Right ventricle myocardium inferior (tissue), 1 donor: ENCODE measurements around the gene LAMA4. TPM values are rescaled to one million over a fixed set of nuclear protein-coding genes. Genes with fewer than 3 reads are reported as not detected.

Experiments
- ATAC-seq: fragments of 200-7000 bp; cut with Tn5 transposase; one replicate; pipeline ENCODE4 v1.9.1; 2020; ENCODE audit warnings: mild to moderate bottlenecking, moderate library complexity
- DNase-seq: peaks from one replicate; pipeline ENCODE4 v3.0.0; 2021; ENCODE audit errors: missing footprints
- intact Hi-C: fragments of 100-400 bp; cut with DNase I; formaldehyde crosslinking; loops from one replicate; pipeline ENCODE4 v1.11.0; 2022
- total RNA-seq: library from RNA; stranded (reverse); fragmentation: NEBNext Ultra II Directional; extraction: Animal tissue kit (Norgen Biotek cat#: 25700); gene quantifications from one replicate; pipeline ENCODE4 v1.2.1, GENCODE V29; 2021
- donor health status: DM: no; HTN: yes; CAD: no; lungs with severe emphysema.

Gene LAMA4
- total RNA-seq, 1 donor from 2014 or later: 83.0 TPM

DNA sequence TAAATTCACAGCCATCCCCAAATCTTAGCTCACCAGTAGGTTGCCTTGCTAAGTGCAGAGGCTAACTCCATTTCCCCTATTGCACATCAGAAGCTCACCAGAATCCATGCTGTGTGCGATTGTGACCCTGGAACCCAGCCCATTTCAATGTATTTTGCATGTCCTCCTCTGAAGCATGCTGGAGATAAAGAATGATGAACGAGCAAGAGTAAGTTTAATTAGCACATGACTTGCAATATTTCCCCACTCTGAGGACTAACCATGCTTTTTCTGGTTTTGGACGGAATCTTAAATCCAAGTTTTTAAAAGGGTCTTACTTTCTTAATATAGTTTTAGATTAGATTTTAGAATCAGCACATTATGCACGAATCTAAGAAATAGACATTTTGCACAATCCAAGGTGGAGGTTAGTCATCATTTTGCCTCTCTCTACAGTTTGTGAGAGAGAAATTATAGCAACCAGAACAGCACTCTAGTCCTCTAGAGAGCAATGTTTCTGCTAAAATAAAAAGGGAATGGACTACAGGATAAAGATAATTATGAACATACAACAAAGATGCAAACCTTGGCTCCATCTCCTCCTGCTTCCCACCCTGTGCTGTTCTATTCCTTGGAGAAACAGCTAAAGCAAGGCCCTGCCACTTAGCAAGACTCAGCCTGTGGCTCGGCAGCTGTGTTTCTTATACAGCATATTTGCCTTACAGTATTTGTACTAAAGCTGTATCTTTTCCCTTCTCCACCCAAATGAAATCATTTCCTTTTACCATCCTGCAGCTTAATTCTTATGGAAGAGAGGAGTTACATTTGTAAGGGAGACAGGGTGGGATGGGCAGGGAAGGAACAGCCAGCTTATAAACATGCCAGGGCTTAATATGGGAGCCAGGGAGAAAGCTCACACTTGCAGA lies 24.9 kb upstream of the LAMA4 start:
- DNase-seq (no peak), ATAC-seq (no peak)
- intact Hi-C loops: no loop called here

DNA sequence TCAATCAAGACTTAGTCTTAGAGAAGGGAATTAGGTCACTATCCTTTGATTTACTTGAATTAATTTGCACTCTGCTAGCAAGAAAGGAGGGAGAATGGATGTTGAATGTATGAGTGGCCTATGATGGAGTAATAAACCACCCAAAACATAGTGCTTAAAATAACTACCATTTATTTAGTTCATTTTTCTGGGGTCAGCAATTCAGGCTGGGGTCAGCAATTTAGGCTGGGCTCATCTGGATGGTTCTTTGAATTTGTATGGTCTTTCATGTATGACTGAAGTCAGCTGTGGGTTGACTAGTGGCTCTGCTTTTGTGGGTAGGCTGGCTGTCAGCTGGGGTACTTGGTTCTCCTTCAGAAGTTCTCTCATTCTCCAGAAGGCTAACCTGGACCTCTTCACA lies 21.0 kb upstream of the LAMA4 start:
- DNase-seq (no peak), ATAC-seq (no peak)
- intact Hi-C loops: no loop called here

DNA sequence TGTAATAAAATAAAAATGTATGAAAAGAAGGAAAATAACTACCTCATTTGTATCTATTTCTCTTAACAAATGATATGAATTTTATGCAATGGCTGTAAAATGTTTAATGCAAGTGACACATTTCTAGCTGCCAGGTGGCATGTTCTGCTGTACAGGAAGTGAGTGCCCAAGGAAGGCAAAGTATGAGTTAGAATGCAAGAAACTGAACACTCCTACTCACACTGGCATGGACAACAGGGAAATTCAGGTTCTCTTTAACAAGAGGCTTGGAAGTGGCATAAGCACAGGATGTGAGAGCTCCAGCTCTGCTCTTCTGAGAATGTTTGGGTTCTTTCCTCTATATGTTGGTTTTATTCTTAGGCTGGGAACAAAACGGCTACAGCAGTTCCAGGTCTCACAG lies 20.4 kb upstream of the LAMA4 start:
- ATAC-seq (no peak), DNase-seq (no peak)
- intact Hi-C loops: no loop called here

DNA sequence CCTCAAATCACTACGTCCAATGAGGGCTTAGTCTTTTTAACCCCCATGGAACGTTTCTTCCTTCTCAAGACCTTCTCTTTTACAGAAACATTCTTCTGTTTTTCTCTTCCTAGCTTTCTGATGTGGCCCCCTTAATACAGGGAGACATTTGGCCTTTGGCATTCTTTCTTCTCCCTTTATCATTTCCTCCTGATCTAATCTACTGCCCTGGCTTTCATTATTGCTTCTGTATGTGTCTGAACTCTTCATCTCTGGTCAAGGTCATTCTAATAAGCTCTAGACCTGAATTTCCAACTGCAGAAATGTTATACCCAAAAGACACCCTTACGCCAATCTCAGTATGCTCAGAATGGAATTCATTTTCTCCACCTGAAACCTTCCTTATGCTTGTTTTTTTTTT lies 18.4 kb upstream of the LAMA4 start:
- ATAC-seq (no peak), DNase-seq (no peak)
- intact Hi-C loops: no loop called here

DNA sequence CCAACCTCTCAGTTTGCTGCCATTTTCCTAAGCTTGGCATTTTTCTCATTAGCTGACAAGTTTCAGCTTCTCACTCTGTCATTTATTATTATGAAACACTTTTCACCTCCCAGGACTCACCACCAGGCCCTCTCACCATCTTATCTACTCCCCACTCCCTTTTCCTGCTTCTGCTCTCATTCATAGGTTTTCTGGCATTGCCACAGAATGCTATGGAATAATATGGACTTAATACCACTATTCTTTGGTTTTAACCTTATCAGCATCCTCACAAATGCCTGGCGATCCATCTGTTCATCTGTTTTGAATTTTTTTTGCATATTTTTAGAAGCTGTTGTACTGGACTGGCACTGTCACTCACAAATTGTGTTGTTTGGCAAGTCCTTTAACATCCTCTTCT lies 16.4 kb upstream of the LAMA4 start:
- intact Hi-C loops: no loop called here
- no peak for ATAC-seq

DNA sequence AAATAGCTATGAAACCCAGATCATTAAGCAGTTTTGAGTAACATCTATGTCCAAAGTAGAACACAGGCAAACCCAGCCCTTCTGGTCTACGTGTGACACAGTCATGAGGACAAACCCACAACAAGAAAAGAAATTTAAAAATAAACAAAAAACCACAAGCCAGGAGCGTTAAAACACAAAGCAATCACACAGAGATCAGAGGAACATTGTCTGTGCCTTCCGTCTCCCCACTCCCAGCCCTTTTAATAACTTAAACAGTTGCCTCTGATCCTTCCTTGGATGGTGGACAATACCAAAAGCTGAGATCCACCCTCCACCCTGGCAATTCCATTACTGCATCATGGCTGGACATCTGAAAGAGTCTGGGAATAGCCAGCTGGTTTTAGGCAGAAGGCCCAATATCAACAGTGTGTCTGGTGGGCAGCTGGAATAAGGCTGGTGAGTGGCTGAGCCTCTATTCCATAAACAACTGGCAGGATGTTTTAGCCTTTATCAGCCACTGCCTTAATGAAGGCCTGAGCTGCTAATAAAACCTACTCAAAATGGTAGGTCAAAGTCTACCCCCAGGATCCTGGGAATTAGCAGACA lies 15.7 kb upstream of the LAMA4 start:
- intact Hi-C loops: loop anchor here (5.0 kb wide), 2 partner anchors 88 to 183 kb away; partner anchors contain the start of genes FAM229B and TUBE1
- DNase-seq (no peak), ATAC-seq (no peak)

More for the DNA sequence above, 16.4 kb upstream of the LAMA4 start:
- no peak for DNase-seq

DNA sequence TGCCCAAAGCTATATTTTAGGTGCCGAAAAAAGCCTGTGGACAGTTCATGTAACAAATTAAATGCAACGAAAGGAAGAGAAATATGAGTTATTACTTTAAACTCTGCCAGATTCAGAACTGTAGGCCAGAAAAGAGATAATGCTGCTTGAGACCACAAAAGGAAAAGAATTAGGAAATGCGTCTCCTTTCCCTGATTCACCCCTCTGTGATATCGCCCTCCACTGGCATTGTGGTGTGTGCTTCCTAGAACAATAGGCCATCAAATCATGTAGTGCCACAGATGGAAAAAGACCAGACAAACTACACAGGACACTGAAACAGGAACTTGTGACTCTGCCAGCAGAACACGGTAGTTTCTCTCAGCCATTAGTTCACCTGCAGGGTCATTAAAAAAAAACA lies 14.7 kb upstream of the LAMA4 start:
- ATAC-seq: peak; percentile 40
- intact Hi-C loops: loop anchor here (5.0 kb wide), 2 partner anchors 87 to 182 kb away; partner anchors contain the start of genes FAM229B and TUBE1
- no peak for DNase-seq

DNA sequence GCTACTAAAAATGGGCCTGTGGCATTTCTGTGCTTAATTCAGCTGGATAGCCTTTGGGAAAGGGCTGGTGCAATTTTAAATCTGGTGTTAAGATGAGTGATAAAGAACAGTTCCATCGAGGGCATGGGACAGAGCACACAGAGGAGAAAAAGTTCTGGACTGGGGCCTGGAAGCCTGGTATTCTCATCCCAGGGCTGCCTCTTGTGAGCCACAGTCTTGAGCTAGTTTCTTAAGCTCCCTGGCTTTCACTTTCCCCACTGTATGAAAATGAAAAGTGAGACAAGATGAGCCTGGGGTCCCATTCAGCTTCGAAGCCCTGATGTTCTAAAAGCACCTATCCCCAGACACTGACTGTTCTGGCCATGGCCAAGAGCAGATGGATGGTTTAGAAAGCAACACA lies 14.3 kb upstream of the LAMA4 start:
- intact Hi-C loops: loop anchor here (5.0 kb wide), 2 partner anchors 86 to 181 kb away; partner anchors contain the start of genes FAM229B and TUBE1
- ATAC-seq (peak; percentile 52), DNase-seq (no peak)

DNA sequence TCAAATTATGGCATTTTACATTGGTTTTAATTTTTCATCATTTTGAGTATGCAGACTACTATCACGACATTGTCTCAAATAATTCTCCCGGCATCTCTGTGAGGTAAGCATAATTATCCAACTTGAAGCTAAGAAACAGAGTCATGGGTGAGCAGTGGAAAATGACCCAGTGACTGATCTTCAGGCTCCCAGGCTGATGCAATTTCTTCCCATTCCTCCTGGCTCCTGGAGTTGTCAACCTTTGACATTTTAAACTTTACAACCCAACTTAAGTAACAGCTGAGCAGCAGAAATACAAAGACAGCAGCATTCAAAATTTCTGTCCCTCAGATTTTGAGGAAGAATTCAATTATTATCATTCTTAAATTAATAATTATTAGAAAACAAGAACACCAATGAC lies 13.7 kb upstream of the LAMA4 start:
- ATAC-seq (peak; percentile 29), DNase-seq (no peak)
- intact Hi-C loops: loop anchor here (5.0 kb wide), 2 partner anchors 86 to 181 kb away; partner anchors contain the start of genes FAM229B and TUBE1

DNA sequence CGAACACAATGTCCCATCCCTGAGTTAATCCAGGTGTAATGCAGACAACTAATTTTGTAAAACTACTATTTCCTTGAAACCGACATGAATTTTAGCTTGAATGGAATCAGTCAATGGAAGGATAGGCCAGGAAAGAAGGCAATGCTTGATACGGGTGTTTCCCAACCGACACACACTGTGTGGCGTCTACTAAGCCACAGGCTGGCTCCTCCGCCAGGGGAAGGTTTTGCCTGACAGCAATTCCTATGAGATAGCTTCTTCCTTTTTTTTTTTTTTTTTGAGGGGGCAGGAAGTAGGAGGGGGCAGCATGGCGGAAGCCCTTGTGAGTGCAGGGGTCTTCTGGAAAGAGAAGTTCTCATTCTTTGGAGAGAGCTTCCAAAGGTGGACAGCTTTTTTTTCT lies 12.0 kb upstream of the LAMA4 start:
- DNase-seq: no peak
- ATAC-seq: no peak
- intact Hi-C loops: loop anchor here (5.0 kb wide), 2 partner anchors 84 to 179 kb away; partner anchors contain the start of genes FAM229B and TUBE1

DNA sequence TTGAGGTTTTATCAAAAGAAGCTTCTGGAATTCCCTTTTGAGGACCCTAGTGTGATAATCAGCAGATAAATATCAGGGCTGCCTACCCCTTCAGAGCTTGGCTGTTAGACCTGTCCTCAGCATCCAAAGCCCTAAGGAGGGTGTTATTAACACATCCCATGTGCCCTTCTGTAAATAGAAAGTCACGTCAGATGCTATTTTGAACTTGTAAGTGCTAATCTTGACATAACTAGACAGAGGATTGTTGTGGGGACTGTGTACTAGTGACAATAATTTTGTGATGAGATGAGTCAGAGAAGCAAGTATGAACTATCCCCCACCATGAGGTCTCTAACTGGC lies 4.9 kb upstream of the LAMA4 start:
- DNase-seq: no peak
- intact Hi-C loops: no loop called here

DNA sequence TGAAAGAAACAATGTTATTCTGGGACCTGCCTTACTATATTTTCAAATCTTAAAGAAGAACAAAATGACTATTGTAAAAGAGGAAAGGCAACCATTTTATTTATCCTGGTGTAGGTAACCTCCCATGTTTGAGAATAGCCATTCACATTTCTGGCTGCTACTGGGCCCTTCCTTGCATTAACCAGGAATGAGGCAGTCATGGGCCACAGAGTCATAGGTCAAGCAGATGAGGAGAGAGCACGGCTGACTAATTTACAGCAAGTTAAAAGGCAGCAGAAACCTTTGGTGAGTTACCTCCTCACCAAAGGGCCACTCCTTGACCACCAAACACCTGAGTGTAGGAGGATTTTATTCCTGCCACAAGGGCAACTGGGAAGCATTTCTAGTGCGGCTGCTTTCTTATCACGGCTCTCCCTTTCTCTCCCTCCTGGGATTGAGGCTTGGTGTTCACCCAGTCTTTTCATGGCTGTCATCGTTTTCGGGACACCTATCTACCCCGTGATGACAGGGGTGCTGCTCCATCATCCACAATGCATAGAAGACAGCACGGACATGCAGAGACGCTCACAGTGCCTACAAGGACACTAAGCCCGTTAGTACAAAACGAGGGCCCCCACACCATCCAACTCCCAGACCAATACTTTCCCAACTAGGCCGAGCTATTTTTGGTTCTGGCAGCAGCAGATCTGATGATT lies 4.4 kb upstream of the LAMA4 start:
- intact Hi-C loops: no loop called here
- DNase-seq (no peak), ATAC-seq (peak; percentile 83)

More for the DNA sequence above, 4.9 kb upstream of the LAMA4 start:
- ATAC-seq: peak; percentile 85

DNA sequence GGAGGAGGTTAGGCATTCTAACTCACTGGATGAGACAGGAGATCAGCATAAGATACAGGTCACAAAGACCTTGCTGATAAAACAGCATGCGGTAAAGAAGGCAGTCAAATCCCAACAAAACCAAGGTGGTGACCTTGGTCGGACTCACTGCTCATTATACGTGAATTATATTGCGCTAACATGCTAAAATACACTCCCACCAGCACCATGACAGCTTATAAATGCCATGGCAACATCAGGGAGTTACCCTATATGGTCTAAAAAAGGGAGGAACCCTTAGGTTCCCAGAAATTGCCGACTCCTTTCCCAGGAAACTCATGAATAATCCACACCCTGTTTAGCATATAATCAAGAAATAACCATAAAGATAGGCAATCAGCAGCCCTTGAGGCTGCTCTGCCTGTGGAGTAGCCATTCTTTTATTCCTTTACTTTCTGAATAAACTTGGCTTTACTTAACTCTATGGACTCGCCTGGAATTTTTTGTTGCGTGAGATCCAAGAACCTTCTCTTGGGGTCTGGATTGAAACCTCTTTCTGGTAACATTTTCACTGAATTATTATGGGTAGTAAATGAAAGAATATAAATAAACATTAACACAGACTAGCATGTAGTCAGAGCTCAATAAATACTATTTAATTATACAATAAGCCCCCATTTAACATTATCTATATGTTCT lies 3.0 kb upstream of the LAMA4 start:
- intact Hi-C loops: no loop called here
- ATAC-seq: no peak

DNA sequence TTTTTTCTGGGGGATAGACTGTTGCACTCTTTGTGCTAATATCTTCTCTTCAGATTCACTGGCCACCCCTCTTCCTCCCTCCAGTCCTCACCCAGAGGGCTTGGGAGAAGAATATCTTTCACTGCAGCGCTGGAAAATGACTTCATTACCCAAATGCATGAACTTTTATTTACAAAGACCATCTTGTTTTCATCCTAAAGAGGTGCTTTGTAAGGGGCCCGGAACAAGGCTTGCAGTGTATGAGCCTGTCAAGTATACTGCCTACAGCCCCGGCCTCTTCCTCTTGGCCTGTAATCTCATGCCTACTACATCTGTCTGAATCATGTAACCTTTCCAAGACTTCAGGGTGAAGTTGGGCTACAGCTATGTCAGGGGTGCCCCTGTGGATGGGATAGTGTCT lies 554 bp upstream of the LAMA4 start:
- intact Hi-C loops: loop anchor here (1.0 to 5.0 kb wide), 3 partner anchors 37 to 74 kb away; no protein-coding TSS in a partner anchor
- ATAC-seq (no peak), DNase-seq (no peak)

More for the DNA sequence above, 3.0 kb upstream of the LAMA4 start:
- no peak for DNase-seq

DNA sequence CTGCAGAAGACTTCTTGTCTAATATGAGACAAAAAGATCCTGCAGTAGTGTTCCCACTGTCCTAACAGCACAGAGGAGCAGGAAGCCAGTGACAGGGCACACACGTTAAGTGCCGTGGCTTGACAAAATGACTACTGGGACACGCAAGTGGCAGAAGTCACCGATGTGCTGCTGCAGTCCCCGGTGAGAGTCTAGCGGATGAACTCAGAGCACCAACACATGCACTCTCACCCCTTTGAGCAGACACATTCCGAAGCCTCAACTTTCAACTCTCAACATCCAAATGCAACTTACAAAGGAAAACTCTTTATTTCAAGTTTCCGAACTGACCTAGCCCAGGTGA lies 898 bp downstream of the LAMA4 start:
- DNase-seq: no peak
- ATAC-seq: peak; percentile 20
- intact Hi-C loops: loop anchor here (2.0 to 5.0 kb wide), 2 partner anchors 29 to 56 kb away; no protein-coding TSS in a partner anchor

DNA sequence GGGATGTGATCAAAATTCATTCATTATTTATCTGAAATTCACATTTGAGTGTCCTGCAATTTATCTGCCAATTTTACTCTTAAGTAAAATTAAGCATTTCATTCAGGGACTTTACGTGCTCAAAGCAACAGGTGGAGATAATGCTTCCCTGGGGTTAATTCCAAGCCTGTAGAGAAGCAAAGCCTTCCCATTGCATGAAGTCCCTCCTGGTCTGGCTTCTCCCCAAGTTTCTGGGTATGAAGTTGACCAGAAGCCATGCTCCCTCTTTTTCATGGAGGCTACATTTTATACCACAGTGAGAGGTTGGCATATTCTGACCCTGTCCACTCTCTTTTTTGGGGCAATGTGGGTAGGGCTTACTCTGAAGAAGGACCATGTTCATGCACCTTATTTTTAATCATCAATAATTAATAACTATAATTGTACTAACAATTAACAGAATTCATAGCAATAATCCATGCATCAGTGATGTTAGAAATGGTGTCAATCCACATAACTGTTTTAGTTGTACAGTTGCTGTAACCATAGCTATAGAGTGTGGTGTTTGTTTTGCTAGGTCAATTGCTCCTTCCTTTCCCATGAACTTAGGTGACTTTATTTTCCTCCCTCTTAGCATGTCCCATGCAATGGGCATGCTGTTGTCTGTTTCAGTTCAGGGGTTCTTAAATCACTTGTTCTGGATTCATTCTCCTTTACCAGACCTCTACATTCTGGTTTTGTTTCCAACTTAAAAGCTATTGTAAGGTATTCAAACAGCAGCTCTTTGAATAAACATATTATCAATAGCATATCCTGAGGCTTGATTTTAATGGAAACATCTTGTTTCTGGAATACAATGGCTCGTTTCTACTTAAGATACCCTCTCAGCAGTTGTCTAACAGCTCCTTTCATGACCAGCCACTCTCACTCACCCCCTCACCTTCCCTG lies 1.5 kb downstream of the LAMA4 start:
- DNase-seq (no peak), ATAC-seq (peak; percentile 11)
- intact Hi-C loops: loop anchor here (2.0 to 5.0 kb wide), 2 partner anchors 30 to 56 kb away; no protein-coding TSS in a partner anchor

DNA sequence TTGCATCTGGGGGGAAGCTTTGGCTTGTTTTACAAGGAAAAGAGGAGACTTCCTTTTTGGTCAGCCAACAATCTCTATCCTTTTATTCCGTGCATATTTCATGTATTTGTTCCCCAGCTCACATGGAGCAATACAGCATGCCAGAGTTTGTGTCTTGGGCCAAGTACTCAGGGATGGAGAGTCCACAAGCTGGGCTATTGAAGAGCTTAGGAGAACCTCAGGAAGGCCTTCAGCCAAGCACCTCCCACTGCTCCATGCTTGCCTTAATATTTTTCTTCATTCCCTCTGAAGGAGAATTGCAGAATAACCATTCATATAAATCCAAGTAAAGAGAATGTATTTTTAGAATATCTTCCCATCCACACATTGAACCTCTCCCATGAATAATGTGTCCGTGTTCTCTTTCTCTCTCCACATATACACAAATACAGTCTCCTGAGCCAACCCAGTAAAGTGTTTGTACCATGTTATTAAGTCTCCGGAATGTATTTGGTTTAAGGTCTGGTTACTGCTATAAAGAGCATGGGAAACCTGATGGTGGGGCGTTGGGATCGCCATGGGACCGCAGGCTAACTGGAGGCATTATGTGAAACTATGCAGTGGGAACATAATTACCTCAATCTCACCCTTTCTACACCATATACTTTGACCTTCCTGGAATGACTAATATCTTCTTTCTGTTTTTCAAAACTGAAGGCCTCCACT lies 3.0 kb downstream of the LAMA4 start:
- intact Hi-C loops: loop anchor here (2.0 to 5.0 kb wide), 2 partner anchors 17 to 54 kb away; no protein-coding TSS in a partner anchor
- no peak for DNase-seq

More for the DNA sequence above, 3.0 kb downstream of the LAMA4 start:
- peak; percentile 79 for ATAC-seq
